ENCODE data around the gene SLC23A1.

- TF ChIP-seq POLR2A (IDR thresholded peaks at IDR 0.05; ENCODE audit: low read depth) (peak; percentile 19), CTCF (IDR thresholded peaks at IDR 0.05) (no peak), POLR2AphosphoS5 (IDR thresholded peaks at IDR 0.05) (peak; percentile 38 to 61), EP300 (IDR thresholded peaks at IDR 0.05) (no peak)
These were observed 11.8 kb upstream of the SLC23A1 start, which contains the start of gene PROB1 for GRCh38 chr5:139394654-139395566.

Data from esophagus muscularis mucosa (tissue), 4 donors.